GM12801 (cell line): ENCODE results near the gene SEC14L3.

Source experiments
- CTCF ChIP-seq: IDR thresholded peaks from one replicate; pipeline ENCODE4 v1.5.1; 2011; ENCODE audit warnings: control low read depth; ENCODE audit not compliant: insufficient read length; ENCODE audit errors: extremely low read depth

The SEC14L3 gene

DNA sequence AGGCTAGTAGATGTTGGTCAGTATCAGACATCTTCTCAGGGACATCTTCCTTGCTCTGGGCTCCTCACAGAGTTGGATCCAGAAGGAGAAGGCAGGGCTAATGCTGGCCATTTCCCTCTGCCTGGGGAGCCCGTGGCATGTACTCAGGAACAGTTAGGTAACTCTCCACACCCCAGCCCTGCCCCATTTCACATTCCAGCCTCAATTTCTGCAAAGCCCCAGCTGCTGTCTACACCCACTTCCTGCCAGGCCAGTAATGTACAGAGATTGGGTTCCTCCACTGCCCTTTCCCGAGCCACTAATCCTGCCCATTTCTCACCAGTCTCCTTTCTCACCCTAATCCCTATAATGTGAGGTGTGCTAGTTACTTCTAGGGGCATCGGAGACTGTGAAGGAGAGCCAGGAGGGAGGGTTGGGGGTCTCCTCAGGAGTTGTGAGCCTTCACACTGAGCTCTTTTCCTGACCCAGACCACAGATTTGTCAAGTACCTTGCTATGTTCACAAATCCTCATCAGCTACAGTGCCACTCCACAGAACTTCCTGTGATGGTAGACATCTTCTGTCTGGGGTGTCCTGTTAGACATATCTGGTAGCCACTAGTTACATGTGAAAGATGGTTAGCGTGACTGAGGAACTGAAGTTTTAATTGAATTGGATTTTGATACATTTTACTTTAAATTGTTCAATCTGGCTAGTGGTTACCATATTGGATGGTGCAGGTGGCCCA is 1.3 kb upstream of the SEC14L3 start:
- TF ChIP-seq CTCF: no peak

DNA sequence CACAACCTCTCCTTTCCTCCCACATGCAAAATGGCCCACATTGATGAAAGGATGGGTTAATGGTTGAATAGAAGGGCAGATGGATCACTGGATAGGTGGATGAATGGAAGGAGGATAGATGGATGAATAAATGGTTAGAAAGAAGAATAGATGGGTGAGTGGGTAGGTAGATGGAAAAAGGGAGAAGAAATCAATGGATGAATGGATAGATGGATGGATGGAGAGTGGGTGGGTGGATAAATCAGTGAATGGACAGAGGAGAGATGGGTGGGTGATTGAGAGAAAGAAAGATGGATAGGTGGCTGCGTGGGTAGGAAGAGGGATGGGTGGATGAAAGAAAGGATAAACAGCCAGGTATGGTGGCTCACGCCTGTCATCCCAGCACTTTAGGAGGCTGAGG is 1.2 kb downstream of the SEC14L3 start:
- TF ChIP-seq CTCF: no peak

DNA sequence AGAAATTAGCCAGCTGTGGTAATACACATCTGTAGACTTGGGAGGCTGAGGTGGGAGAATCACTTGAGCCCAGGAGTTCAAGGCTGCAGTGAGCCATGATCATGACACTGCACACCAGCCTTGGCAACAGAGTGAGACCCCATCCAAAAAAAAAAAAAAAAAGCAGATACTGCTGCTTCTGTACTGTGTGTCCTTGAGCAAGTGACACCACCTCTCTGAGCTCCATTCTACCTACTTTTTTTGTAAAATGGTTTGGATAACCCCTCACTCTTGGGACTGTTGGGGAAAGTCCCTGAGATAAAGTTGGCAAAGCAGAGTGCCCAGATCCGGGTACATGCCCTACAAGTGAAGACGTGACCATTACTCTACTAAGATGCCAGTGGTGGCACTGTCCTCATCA is 2.7 kb downstream of the SEC14L3 start:
- no peak for TF ChIP-seq CTCF

DNA sequence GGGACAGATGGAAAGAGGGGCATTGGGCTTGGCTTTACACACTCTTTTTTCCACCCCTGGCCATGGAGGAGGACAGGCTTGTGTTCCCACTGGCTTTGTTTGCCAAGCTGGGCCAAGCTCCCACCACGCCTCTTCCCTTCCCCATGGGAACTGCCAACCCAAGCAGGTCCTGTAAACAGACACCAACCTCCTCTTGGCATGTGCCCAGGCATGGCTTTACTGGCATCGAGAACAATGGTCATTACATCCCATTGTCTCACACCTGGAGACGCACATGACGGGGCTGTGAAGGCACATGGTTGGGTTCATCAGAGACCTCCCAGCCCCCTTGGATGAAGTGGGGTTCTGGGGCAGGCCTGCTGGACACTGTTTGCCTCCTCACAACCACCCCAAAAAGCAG is 11.7 kb downstream of the SEC14L3 start:
- no peak for TF ChIP-seq CTCF

DNA sequence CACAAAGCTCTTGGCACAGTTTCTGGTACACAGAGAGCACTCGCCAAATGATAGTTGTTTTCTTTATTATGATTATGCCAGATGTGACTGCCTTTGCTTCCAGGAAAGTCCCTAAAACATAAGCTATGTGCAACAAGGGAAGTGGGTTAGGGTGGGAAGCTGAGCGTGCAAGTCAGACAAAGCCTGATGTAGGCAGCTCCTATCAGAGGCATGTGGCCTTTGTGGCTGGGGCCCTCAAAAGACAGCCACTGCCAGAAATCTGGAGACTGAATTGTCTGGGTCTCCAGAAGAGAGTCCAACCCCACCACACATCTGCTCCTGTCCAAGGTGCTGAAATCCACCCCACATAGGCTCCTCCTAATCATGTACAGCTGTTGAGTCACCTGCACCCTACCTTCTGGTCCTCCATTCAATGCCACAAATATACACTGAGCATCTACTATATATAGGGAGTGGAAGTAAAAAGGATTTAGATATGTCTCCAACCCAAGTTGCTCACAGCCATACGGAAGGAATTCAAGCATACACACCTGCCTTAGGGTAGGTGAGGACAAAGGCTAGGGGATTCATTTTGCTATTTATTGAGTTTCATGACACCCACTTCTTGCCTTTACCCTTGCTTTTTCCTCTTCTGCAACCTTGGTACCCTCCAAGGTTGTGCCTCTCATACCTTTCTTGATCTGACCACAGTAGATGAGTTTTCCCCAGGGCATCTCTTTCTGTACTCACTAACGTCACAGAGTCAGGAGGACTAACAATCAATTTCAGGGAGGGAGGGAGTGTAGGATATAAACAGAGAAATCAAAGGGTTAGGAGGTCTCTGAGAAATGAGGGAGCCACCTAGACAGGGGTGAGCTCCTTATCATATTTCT is 12.4 kb downstream of the SEC14L3 start:
- TF ChIP-seq CTCF: no peak

- TF ChIP-seq CTCF: no peak
Measured at GRCh38 chr22:30457981-30458380, 13.8 kb downstream of the SEC14L3 start.

GRCh38 chr22:30455075-30455840 is 16.6 kb downstream of the SEC14L3 start:
- TF ChIP-seq CTCF: no peak
